ENCODE results near the gene EIF1AD.

GRCh38 chr11:66008095-66008467 is 6.1 kb upstream of the EIF1AD start:
- TF ChIP-seq CTCF (conservative IDR thresholded peaks at IDR 0.05) = no peak
- no peak for TF ChIP-seq EZH2 (IDR thresholded peaks at IDR 0.05; ENCODE audit: low read depth)

Data from PC-9 (cell line).